Colonic mucosa (tissue), 4 donors: ENCODE measurements around the gene MB21D2. TPM values are rescaled to one million over a fixed set of nuclear protein-coding genes. Genes with fewer than 3 reads are reported as not detected.

ENCODE experiments used
- DNase-seq: peaks from one replicate; pipeline ENCODE4 v3.0.0-alpha.2; 2020
- H3K27ac ChIP-seq: fragments of 200-600 bp; one replicate; pipeline ENCODE4 v1.8.0; 2021
- H3K27me3 ChIP-seq: fragments of 200-600 bp; one replicate; pipeline ENCODE4 v1.8.0; 2021
- H3K36me3 ChIP-seq: fragments of 200-600 bp; one replicate; pipeline ENCODE4 v1.8.0; 2021
- H3K4me1 ChIP-seq: fragments of 200-600 bp; one replicate; pipeline ENCODE4 v1.8.0; 2021; ENCODE audit warnings: mild to moderate bottlenecking
- H3K4me3 ChIP-seq: fragments of 200-600 bp; one replicate; pipeline ENCODE4 v1.8.0; 2021
- H3K9ac ChIP-seq, 2 donors: one replicate each; pipeline ENCODE4 v1.7.0; 2013; ENCODE audit warnings: control low read depth in 2 of 2, low read depth in 2 of 2, low read length in 2 of 2
- H3K9me3 ChIP-seq: fragments of 200-600 bp; one replicate; pipeline ENCODE4 v1.8.0; 2021
- CTCF ChIP-seq: fragments of 200-600 bp; IDR thresholded peaks from one replicate; pipeline ENCODE4 v1.8.0; 2022; ENCODE audit warnings: antibody characterized with exemption, mild to moderate bottlenecking
- intact Hi-C: fragments of 100-400 bp; cut with DNase I; formaldehyde crosslinking; loops from one replicate; pipeline ENCODE4 v1.14.1; 2022
- total RNA-seq, 2 donors: library from RNA; stranded (reverse); fragmentation: NEBNext Ultra II Directional in 1 of 2; extraction: Animal tissue kit (Norgen Biotek cat#: 25700) in 1 of 2; gene quantifications; one replicate each; pipeline ENCODE4 v1.2.1, GENCODE V29; 2021
- donor health status: healthy.
- donor health status: DM: no; HTN: no; CAD: no.
- donor health status: DM: no; HTN: no; CAD: no.

MB21D2 gene
- total RNA-seq, 2 donors from 2014 or later, result 2.8 to 4.4 TPM

- intact Hi-C loops, result no loop called here
- Histone ChIP-seq H3K27ac (no peak overlapping the region), H3K4me3 (no peak overlapping the region), H3K9me3 (no peaks in the 10 kb centered on the region), H3K27me3 (no peaks in the 10 kb centered on the region), H3K9ac (no peak overlapping the region), H3K36me3 (no peaks in the 10 kb centered on the region), H3K4me1 (no peaks in the 10 kb centered on the region)
- DNase-seq, result no peak
- TF ChIP-seq CTCF, result no peak
These were observed 11.5 kb upstream of the MB21D2 start for GRCh38 chr3:192929146-192929545.

GRCh38 chr3:192928720-192929119, 11.1 kb upstream of the MB21D2 start:
- H3K27ac ChIP-seq, result no peak overlapping the region
- no peak for DNase-seq
- H3K4me3 ChIP-seq, result no peak overlapping the region
- intact Hi-C loops, result no loop called here
- no peak for TF ChIP-seq CTCF
- no peaks in the 10 kb centered on the region for H3K36me3 ChIP-seq
- H3K9ac ChIP-seq, result no peak overlapping the region
- no peaks in the 10 kb centered on the region for H3K9me3 ChIP-seq
- no peaks in the 10 kb centered on the region for H3K4me1 ChIP-seq
- H3K27me3 ChIP-seq, result no peaks in the 10 kb centered on the region

- no peak overlapping the region for H3K27ac ChIP-seq
- no peaks in the 10 kb centered on the region for H3K36me3 ChIP-seq
- H3K9me3 ChIP-seq, result no peaks in the 10 kb centered on the region
- no peaks in the 10 kb centered on the region for H3K4me1 ChIP-seq
- no peak overlapping the region for H3K9ac ChIP-seq
- no peak overlapping the region for H3K4me3 ChIP-seq
- no peak for TF ChIP-seq CTCF
- no peak for DNase-seq
- intact Hi-C loops, result no loop called here
- H3K27me3 ChIP-seq, result no peaks in the 10 kb centered on the region
These were observed 10.4 kb upstream of the MB21D2 start for GRCh38 chr3:192928016-192928415.

- Histone ChIP-seq H3K9ac (no peak overlapping the region), H3K4me3 (no peak overlapping the region), H3K36me3 (no peaks in the 10 kb centered on the region), H3K9me3 (no peaks in the 10 kb centered on the region), H3K4me1 (no peaks in the 10 kb centered on the region), H3K27ac (no peak overlapping the region), H3K27me3 (no peaks in the 10 kb centered on the region)
- DNase-seq, result no peak
- no peak for TF ChIP-seq CTCF
- intact Hi-C loops, result no loop called here
These were observed 9.4 kb upstream of the MB21D2 start for GRCh38 chr3:192927016-192927415.

GRCh38 chr3:192923731-192924130, 6.1 kb upstream of the MB21D2 start:
- TF ChIP-seq CTCF, result no peak
- H3K36me3 ChIP-seq, result no peaks in the 10 kb centered on the region
- no peaks in the 10 kb centered on the region for H3K27me3 ChIP-seq
- intact Hi-C loops, result loop anchor here (5.0 kb wide), 1 partner anchor 106 kb away; no protein-coding TSS in a partner anchor
- H3K9ac ChIP-seq, result no peak overlapping the region
- no peaks in the 10 kb centered on the region for H3K9me3 ChIP-seq
- no peak for DNase-seq
- no peaks in the 10 kb centered on the region for H3K4me1 ChIP-seq
- no peak overlapping the region for H3K4me3 ChIP-seq
- no peak overlapping the region for H3K27ac ChIP-seq

- DNase-seq, result no peak
- Histone ChIP-seq H3K4me1 (no peaks in the 10 kb centered on the region), H3K27ac (no peak overlapping the region), H3K27me3 (no peaks in the 10 kb centered on the region), H3K9ac (no peak overlapping the region), H3K9me3 (no peaks in the 10 kb centered on the region), H3K4me3 (no peak overlapping the region), H3K36me3 (no peaks in the 10 kb centered on the region)
- intact Hi-C loops, result loop anchor here (5.0 kb wide), 1 partner anchor 104 kb away; no protein-coding TSS in a partner anchor
- TF ChIP-seq CTCF, result no peak
These were observed 4.1 kb upstream of the MB21D2 start for GRCh38 chr3:192921793-192922192.
